NCI-H446 treated with DMSO at 0.1 percent for 48 hours (cell line): Measurements from ENCODE around the gene MTREX.

Experiments used
- DNase-seq: peaks from one replicate; lab custom pipeline; 2025; lab: John Stamatoyannopoulos, UW

MTREX gene

DNA sequence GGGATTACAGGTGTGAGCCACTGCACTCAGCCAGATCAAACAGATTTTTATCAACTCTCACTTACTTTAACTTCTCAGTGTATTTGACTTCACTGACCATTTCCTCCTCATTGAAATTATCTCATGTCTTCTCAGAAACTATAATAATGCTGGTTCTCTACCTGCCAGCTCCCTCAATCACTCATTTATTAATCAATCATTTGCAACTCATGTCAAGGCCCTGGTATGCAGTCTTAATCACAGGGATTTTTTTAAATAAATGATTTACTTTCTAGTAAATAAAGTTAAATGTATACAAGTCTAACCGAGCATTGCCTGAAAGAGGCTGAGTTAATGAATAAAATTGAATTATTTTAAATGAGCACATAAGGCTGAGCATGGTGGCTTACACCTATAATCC lies 163.7 kb downstream of the MTREX start:
- no peak for DNase-seq

DNA sequence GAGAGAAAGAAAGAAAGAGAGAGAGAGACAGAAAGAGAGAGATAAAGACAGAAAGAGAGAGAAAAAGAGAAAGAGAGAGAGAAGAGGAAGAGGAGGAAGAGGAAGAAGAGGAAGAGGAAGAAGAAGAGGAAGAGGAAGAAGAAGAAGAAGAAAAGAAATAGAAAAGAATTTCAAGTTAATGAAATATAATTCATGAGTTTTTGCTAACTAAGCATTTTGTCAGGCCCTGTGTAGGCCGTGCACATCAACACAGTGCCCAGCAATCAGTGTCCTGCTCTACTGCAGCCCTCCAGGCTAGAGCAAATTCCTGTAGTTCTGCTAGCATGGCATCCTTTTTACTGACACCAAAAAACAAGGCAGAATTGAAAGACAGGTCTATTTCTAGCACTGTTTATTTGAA lies 164.9 kb downstream of the MTREX start:
- no peak for DNase-seq
